Stimulated activated CD4-positive, alpha-beta T cell treated with anti-CD3 and anti-CD28 coated beads, Interleukin-15, amount 100 ng/mL, for 1 hour (primary cell): Measurements from ENCODE around the gene RHOA.
"Not testable (repeated sequence)": the region's sequence is repeated elsewhere in the genome, so short reads cannot be mapped to it uniquely, and the experiment has no call there.

ENCODE experiments used
- DNase-seq, 2 donors: peaks; one replicate each; pipeline ENCODE4 v3.0.0-alpha.2; 2020; ENCODE audit warnings: low read depth in 1 of 2, low spot score in 1 of 2

The RHOA gene

GRCh38 chr3:49412632-49413337, 1.0 kb upstream of the RHOA start:
- DNase-seq = no peak

GRCh38 chr3:49411535-49411967, 225 bp downstream of the RHOA start:
- DNase-seq = peak; percentile 13 to 38

GRCh38 chr3:49410846-49411534, 786 bp downstream of the RHOA start:
- no peak for DNase-seq

GRCh38 chr3:49410066-49410845, 1.5 kb downstream of the RHOA start:
- no peak for DNase-seq

- DNase-seq = no peak
Measured at GRCh38 chr3:49406571-49407565, 4.9 kb downstream of the RHOA start.

- not testable (repeated sequence) for DNase-seq
Measured at GRCh38 chr3:49405570-49405969, 6.2 kb downstream of the RHOA start.

- DNase-seq = no peak
Measured at GRCh38 chr3:49403891-49404290, 7.9 kb downstream of the RHOA start.

- DNase-seq = no peak
Measured at GRCh38 chr3:49401766-49402165, 10.0 kb downstream of the RHOA start.

GRCh38 chr3:49399461-49399860, 12.3 kb downstream of the RHOA start:
- no peak for DNase-seq

GRCh38 chr3:49397470-49397869, 14.3 kb downstream of the RHOA start:
- no peak for DNase-seq

- DNase-seq = not testable (repeated sequence)
Measured at GRCh38 chr3:49391310-49391709, 20.5 kb downstream of the RHOA start.

- DNase-seq = no peak
Measured at GRCh38 chr3:49389297-49389696, 22.5 kb downstream of the RHOA start.

GRCh38 chr3:49388289-49388820, 23.4 kb downstream of the RHOA start:
- DNase-seq = no peak

GRCh38 chr3:49387721-49388120, 24.1 kb downstream of the RHOA start:
- no peak for DNase-seq

GRCh38 chr3:49386056-49386756, 25.6 kb downstream of the RHOA start:
- DNase-seq = no peak

- DNase-seq = no peak
Measured at GRCh38 chr3:49385617-49386016, 26.2 kb downstream of the RHOA start.

- DNase-seq = no peak
Measured at GRCh38 chr3:49383387-49383786, 28.4 kb downstream of the RHOA start.

GRCh38 chr3:49378249-49378895, 33.4 kb downstream of the RHOA start:
- DNase-seq = no peak

- DNase-seq = peak in 1 of 2 donors; percentile 6
Measured at GRCh38 chr3:49377483-49377882, 34.3 kb downstream of the RHOA start.
